ENCODE results near the gene CACNA1G. TPM values are rescaled to one million over a fixed set of nuclear protein-coding genes. Genes with fewer than 3 reads are reported as not detected.

Gene CACNA1G
- total RNA-seq, 1 experiment from 2014 or later = 6.7 TPM

GRCh38 chr17:50668838-50669581 lies 108.5 kb downstream of the CACNA1G start (continued):
- TF ChIP-seq, protein P1, sequence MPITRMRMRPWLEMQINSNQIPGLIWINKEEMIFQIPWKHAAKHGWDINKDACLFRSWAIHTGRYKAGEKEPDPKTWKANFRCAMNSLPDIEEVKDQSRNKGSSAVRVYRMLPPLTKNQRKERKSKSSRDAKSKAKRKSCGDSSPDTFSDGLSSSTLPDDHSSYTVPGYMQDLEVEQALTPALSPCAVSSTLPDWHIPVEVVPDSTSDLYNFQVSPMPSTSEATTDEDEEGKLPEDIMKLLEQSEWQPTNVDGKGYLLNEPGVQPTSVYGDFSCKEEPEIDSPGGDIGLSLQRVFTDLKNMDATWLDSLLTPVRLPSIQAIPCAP (CRISPR knock-in tag; IDR thresholded peaks at IDR 0.05) = no peak
- TF ChIP-seq, protein P2, sequence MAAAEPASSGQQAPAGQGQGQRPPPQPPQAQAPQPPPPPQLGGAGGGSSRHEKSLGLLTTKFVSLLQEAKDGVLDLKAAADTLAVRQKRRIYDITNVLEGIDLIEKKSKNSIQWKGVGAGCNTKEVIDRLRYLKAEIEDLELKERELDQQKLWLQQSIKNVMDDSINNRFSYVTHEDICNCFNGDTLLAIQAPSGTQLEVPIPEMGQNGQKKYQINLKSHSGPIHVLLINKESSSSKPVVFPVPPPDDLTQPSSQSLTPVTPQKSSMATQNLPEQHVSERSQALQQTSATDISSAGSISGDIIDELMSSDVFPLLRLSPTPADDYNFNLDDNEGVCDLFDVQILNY (CRISPR knock-in tag; IDR thresholded peaks at IDR 0.05) = no peak
- no peak for TF ChIP-seq FOXP1 (CRISPR knock-in tag; IDR thresholded peaks at IDR 0.05; ENCODE audit: borderline replicate concordance)
- no peak for TF ChIP-seq TEAD1 (CRISPR knock-in tag; IDR thresholded peaks at IDR 0.05)
- no peak for TF ChIP-seq ELF4 (CRISPR knock-in tag; IDR thresholded peaks at IDR 0.05; ENCODE audit: low read depth)
- no peak for TF ChIP-seq CREB1 (CRISPR knock-in tag; IDR thresholded peaks at IDR 0.05)

DNA sequence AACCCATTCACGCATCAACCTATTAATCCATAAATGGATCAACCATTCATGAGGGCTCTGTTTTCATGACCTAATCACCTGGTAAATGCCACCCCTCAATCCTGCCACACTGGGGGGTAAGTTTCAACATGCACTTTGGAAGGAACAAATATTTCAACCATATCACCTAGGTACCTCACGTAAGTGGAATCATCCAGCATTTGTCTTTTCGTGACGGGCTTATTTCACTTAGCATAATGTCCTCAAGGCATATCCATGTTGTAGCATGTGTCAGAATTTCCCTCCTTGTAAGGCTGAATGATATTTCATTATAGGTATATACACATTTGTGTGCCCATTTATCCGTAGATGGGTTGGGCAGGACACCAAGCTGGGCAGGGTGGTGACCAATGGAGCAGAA lies 111.6 kb downstream of the CACNA1G start:
- CTCF ChIA-PET = no interaction called here
- DNase-seq (ENCODE audit: low spot score) = no peak
- peaks cover 13% of the 10 kb centered on the region for H3K4me1 Mint-ChIP-seq

More for the DNA sequence above, 111.6 kb downstream of the CACNA1G start:
- Mint-ChIP-seq H3K27ac (no peak overlapping the region), H3K27me3 (ENCODE audit: low read depth) (no peaks in the 10 kb centered on the region; the same call in 1 of the 2 replicates), H3K4me3 (no peak overlapping the region), H3K36me3 (no peaks in the 10 kb centered on the region), H3K9me3 (no peaks in the 10 kb centered on the region)
- POLR2A ChIA-PET = no interaction called here
- TF ChIP-seq NR1H2 (CRISPR knock-in tag; IDR thresholded peaks at IDR 0.05) (no peak), HMGXB4 (CRISPR knock-in tag; IDR thresholded peaks at IDR 0.05) (no peak), ZNF671 (CRISPR knock-in tag; IDR thresholded peaks at IDR 0.05) (no peak), STAT6 (CRISPR knock-in tag; conservative IDR thresholded peaks at IDR 0.05; ENCODE audit: low read depth) (no peak), NFATC4 (CRISPR knock-in tag; IDR thresholded peaks at IDR 0.05) (no peak), SMAD4 (CRISPR knock-in tag; IDR thresholded peaks at IDR 0.05) (no peak), ATF6 (CRISPR knock-in tag; IDR thresholded peaks at IDR 0.05) (no peak), RELA (CRISPR knock-in tag; IDR thresholded peaks at IDR 0.05; ENCODE audit: borderline replicate concordance) (no peak), E2F4 (CRISPR knock-in tag; IDR thresholded peaks at IDR 0.05; ENCODE audit: borderline replicate concordance, low read depth) (no peak), TEAD4 (CRISPR knock-in tag; IDR thresholded peaks at IDR 0.05) (no peak), ZNF263 (CRISPR knock-in tag; IDR thresholded peaks at IDR 0.05; ENCODE audit: low read depth) (no peak), HMGA2 (CRISPR knock-in tag; IDR thresholded peaks at IDR 0.05) (no peak), MYBL2 (CRISPR knock-in tag; IDR thresholded peaks at IDR 0.05) (no peak), MAX (CRISPR knock-in tag; IDR thresholded peaks at IDR 0.05) (no peak), GABPB1 (CRISPR knock-in tag; IDR thresholded peaks at IDR 0.05) (no peak)
- TF ChIP-seq, protein P3, sequence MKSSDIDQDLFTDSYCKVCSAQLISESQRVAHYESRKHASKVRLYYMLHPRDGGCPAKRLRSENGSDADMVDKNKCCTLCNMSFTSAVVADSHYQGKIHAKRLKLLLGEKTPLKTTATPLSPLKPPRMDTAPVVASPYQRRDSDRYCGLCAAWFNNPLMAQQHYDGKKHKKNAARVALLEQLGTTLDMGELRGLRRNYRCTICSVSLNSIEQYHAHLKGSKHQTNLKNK (CRISPR knock-in tag; IDR thresholded peaks at IDR 0.05) = no peak
- TF ChIP-seq, protein P4, sequence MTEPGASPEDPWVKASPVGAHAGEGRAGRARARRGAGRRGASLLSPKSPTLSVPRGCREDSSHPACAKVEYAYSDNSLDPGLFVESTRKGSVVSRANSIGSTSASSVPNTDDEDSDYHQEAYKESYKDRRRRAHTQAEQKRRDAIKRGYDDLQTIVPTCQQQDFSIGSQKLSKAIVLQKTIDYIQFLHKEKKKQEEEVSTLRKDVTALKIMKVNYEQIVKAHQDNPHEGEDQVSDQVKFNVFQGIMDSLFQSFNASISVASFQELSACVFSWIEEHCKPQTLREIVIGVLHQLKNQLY (CRISPR knock-in tag; IDR thresholded peaks at IDR 0.05) = no peak
- no peak for ATAC-seq
